ENCODE data around the gene BEST1. TPM values are rescaled to one million over a fixed set of nuclear protein-coding genes. Genes with fewer than 3 reads are reported as not detected.

The BEST1 gene
- polyA plus RNA-seq, 2 donors = 1.2 to 3.8 TPM

- peaks cover 0 to 3% of the 10 kb centered on the region in 2 donors for H3K27me3 ChIP-seq (ENCODE audit: control insufficient read depth in 1 of 2, insufficient read depth in 2 of 2, low read length in 2 of 2)
- H3K4me3 ChIP-seq (ENCODE audit: low read depth in 1 of 2, low read length in 2 of 2) = peak overlapping the region; percentile 12 to 27
- H3K27ac ChIP-seq (ENCODE audit: low read depth in 2 of 2, low read length in 1 of 2) = peak overlapping the region; percentile 8 to 66
- H3K9me3 ChIP-seq (ENCODE audit: control insufficient read depth in 2 of 2, insufficient read depth in 1 of 2, low read depth in 1 of 2, low read length in 1 of 2) = no peaks in the 10 kb centered on the region
- no peaks in the 10 kb centered on the region for H3K36me3 ChIP-seq (ENCODE audit: control insufficient read depth in 2 of 2, insufficient read depth in 2 of 2, low read length in 1 of 2)
- H3K4me1 ChIP-seq (ENCODE audit: control insufficient read depth in 2 of 2, insufficient read depth in 2 of 2, low read length in 1 of 2) = peaks cover 0 to 4% of the 10 kb centered on the region in 2 donors
- WGBS, 2 donors = 6 to 7% methylated on average over 55 to 56 of the region's 56 CpGs
Measured at GRCh38 chr11:61955422-61956135, 5.4 kb downstream of the BEST1 start.

DNA sequence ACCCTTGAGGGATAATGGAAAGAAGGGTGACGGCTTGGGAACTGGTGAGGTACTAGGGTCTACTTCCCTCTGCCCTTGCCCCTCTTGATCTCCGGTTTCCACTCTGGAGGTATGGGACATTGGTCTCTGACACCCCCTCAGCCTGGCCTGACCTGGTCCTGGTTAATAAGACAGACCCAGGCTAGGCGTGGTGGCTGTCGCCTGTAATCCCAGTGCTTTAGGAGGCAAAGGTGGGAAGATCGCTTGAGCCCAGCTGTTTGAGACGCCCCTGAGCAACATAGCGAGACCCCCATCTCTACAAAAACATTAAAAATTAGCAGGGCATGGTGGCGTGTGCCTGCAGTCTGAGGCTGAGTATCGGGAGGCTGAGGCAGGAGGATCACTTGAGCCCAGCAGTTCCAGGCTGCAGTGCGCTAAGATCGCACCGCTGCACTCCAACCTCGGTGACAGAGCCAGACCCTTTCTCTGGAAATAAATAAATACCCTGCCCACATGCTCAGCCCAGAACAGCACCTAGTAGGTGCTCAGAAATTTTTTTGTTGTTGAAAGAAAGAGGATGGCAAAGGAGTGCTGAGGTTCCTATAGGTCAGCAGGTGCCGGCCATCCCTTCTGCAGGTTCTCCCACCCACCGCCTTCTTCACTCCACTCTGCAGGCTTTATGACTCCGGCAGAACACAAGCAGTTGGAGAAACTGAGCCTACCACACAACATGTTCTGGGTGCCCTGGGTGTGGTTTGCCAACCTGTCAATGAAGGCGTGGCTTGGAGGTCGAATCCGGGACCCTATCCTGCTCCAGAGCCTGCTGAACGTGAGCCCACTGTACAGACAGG is 6.3 kb downstream of the BEST1 start:
- 90 to 93% methylated on average over 20 of the region's 20 CpGs for WGBS, 2 donors
- no peaks in the 10 kb centered on the region for H3K9me3 ChIP-seq (ENCODE audit: control insufficient read depth in 2 of 2, insufficient read depth in 1 of 2, low read depth in 1 of 2, low read length in 1 of 2)
- H3K4me3 ChIP-seq (ENCODE audit: low read depth in 1 of 2, low read length in 2 of 2) = no peak overlapping the region
- H3K36me3 ChIP-seq (ENCODE audit: control insufficient read depth in 2 of 2, insufficient read depth in 2 of 2, low read length in 1 of 2) = no peaks in the 10 kb centered on the region
- peaks cover 0 to 3% of the 10 kb centered on the region in 2 donors for H3K27me3 ChIP-seq (ENCODE audit: control insufficient read depth in 1 of 2, insufficient read depth in 2 of 2, low read length in 2 of 2)
- H3K27ac ChIP-seq (ENCODE audit: low read depth in 2 of 2, low read length in 1 of 2) = no peak overlapping the region
- peaks cover 0 to 4% of the 10 kb centered on the region in 2 donors for H3K4me1 ChIP-seq (ENCODE audit: control insufficient read depth in 2 of 2, insufficient read depth in 2 of 2, low read length in 1 of 2)

DNA sequence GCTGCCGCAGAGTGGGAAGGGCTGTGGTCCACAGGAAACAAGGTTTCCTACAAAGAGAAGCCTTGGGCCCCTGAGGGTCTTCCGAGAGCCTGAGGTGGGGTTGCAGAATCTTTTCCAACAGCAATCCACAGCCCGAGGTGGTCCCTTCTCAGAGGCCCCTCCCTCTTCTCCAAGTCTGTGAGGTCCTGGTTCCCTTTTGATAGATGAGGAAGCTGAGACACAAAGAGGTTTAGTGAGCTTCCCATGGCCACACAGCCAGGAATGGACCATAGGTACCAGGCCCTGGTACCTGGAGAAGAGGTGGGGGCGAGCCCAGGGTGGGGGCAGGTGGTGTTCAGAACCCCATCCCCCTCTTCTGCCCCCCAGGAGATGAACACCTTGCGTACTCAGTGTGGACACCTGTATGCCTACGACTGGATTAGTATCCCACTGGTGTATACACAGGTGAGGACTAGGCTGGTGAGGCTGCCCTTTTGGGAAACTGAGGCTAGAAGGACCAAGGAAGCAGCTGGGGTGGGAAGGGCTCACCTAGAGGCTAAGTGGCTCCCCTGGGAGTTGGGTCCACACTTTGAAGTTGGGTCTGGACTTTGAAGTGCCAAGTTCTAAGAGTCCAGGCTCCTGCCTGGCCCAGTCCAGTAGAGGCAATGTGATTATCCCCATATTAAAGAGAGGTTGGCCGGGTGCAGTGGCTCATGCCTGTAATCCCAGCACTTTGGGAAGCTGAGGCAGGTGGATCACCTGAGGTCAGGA is 7.0 kb downstream of the BEST1 start:
- Histone ChIP-seq H3K36me3 (ENCODE audit: control insufficient read depth in 2 of 2, insufficient read depth in 2 of 2, low read length in 1 of 2) (no peaks in the 10 kb centered on the region), H3K27ac (ENCODE audit: low read depth in 2 of 2, low read length in 1 of 2) (no peak overlapping the region), H3K27me3 (ENCODE audit: control insufficient read depth in 1 of 2, insufficient read depth in 2 of 2, low read length in 2 of 2) (peaks cover 0 to 3% of the 10 kb centered on the region in 2 donors), H3K4me3 (ENCODE audit: low read depth in 1 of 2, low read length in 2 of 2) (no peak overlapping the region), H3K4me1 (ENCODE audit: control insufficient read depth in 2 of 2, insufficient read depth in 2 of 2, low read length in 1 of 2) (peaks cover 5 to 7% of the 10 kb centered on the region in 2 donors), H3K9me3 (ENCODE audit: control insufficient read depth in 2 of 2, insufficient read depth in 1 of 2, low read depth in 1 of 2, low read length in 1 of 2) (no peaks in the 10 kb centered on the region)
- whole genome bisulfite sequencing, 2 donors = 91 to 94% methylated on average over 7 of the region's 7 CpGs

- Histone ChIP-seq H3K9me3 (ENCODE audit: control insufficient read depth in 2 of 2, insufficient read depth in 1 of 2, low read depth in 1 of 2, low read length in 1 of 2) (no peaks in the 10 kb centered on the region), H3K36me3 (ENCODE audit: control insufficient read depth in 2 of 2, insufficient read depth in 2 of 2, low read length in 1 of 2) (no peaks in the 10 kb centered on the region), H3K27ac (ENCODE audit: low read depth in 2 of 2, low read length in 1 of 2) (no peak overlapping the region), H3K4me3 (ENCODE audit: low read depth in 1 of 2, low read length in 2 of 2) (no peak overlapping the region), H3K27me3 (ENCODE audit: control insufficient read depth in 1 of 2, insufficient read depth in 2 of 2, low read length in 2 of 2) (peaks cover 0 to 3% of the 10 kb centered on the region in 2 donors), H3K4me1 (ENCODE audit: control insufficient read depth in 2 of 2, insufficient read depth in 2 of 2, low read length in 1 of 2) (peaks cover 6 to 8% of the 10 kb centered on the region in 2 donors)
- 62 to 81% methylated on average over 3 of the region's 3 CpGs for WGBS, 2 donors
Measured at GRCh38 chr11:61958590-61958989, 8.4 kb downstream of the BEST1 start.

DNA sequence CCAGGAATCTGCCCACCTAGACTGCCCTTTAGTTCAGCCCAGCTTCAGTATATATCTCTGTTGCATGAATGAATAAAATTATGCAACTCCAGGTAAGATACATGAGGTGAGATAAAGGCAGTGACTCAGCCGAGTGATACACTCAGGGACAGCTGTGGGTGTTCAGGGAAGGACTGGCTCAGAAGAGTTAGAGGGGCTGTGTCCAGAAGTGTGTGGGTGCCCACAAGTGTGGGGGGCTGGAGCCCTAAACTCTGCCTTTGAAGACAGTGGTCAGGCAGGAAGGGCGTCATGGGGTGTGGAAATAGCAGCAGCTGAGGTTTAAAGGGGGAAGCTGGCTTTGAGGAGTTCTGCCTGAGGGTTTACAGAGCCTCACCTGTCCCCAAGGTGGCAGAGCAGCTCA is 9.0 kb downstream of the BEST1 start:
- Histone ChIP-seq H3K27ac (ENCODE audit: low read depth in 2 of 2, low read length in 1 of 2) (no peak overlapping the region), H3K9me3 (ENCODE audit: control insufficient read depth in 2 of 2, insufficient read depth in 1 of 2, low read depth in 1 of 2, low read length in 1 of 2) (no peaks in the 10 kb centered on the region), H3K4me1 (ENCODE audit: control insufficient read depth in 2 of 2, insufficient read depth in 2 of 2, low read length in 1 of 2) (peaks cover 6 to 8% of the 10 kb centered on the region in 2 donors), H3K4me3 (ENCODE audit: low read depth in 1 of 2, low read length in 2 of 2) (no peak overlapping the region), H3K27me3 (ENCODE audit: control insufficient read depth in 1 of 2, insufficient read depth in 2 of 2, low read length in 2 of 2) (peaks cover 0 to 3% of the 10 kb centered on the region in 2 donors), H3K36me3 (ENCODE audit: control insufficient read depth in 2 of 2, insufficient read depth in 2 of 2, low read length in 1 of 2) (peaks cover 0 to 5% of the 10 kb centered on the region in 2 donors)
- WGBS, 2 donors = 26 to 37% methylated on average over 2 of the region's 2 CpGs

DNA sequence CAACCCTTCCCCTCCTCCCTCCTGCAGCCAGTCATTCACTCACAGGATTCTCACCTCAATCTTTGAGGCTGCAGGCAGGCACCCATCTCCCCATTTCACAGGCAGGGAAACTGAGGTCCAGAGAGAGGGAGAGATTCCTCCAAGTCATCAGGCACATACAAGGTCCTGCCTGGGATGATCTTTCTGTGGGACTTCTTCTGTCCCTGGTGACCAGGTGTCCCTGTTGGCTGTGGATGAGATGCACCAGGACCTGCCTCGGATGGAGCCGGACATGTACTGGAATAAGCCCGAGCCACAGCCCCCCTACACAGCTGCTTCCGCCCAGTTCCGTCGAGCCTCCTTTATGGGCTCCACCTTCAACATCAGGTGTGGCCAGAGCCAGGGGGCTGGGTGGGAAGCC is 9.5 kb downstream of the BEST1 start:
- Histone ChIP-seq H3K27me3 (ENCODE audit: control insufficient read depth in 1 of 2, insufficient read depth in 2 of 2, low read length in 2 of 2) (peaks cover 0 to 1% of the 10 kb centered on the region in 2 donors), H3K36me3 (ENCODE audit: control insufficient read depth in 2 of 2, insufficient read depth in 2 of 2, low read length in 1 of 2) (peaks cover 0 to 5% of the 10 kb centered on the region in 2 donors), H3K4me3 (ENCODE audit: low read depth in 1 of 2, low read length in 2 of 2) (no peak overlapping the region), H3K27ac (ENCODE audit: low read depth in 2 of 2, low read length in 1 of 2) (no peak overlapping the region), H3K9me3 (ENCODE audit: control insufficient read depth in 2 of 2, insufficient read depth in 1 of 2, low read depth in 1 of 2, low read length in 1 of 2) (no peaks in the 10 kb centered on the region), H3K4me1 (ENCODE audit: control insufficient read depth in 2 of 2, insufficient read depth in 2 of 2, low read length in 1 of 2) (peaks cover 6 to 8% of the 10 kb centered on the region in 2 donors)
- 88 to 89% methylated on average over 6 of the region's 6 CpGs for WGBS, 2 donors

DNA sequence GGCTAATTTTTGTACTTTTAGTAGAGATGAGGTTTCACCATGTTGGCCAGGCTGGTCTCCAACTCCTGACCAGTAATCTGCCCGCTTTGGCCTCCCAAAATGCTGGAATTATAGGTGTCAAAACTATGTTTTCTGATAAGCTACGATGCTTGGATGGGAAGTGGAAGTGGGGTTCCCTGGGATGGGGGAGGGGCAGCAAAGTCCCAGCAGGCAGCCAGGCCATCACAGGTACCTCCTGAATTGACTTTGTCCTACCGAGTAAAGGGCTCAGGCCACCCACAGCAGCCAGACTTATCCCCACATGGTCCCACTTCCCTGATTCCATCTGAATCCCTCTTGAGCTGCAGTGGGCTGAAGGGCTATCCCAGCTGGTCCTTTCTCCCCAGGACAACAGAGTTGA is 10.4 kb downstream of the BEST1 start:
- peaks cover 0 to 7% of the 10 kb centered on the region in 2 donors for H3K36me3 ChIP-seq (ENCODE audit: control insufficient read depth in 2 of 2, insufficient read depth in 2 of 2, low read length in 1 of 2)
- no peak overlapping the region for H3K4me3 ChIP-seq (ENCODE audit: low read depth in 1 of 2, low read length in 2 of 2)
- no peak overlapping the region for H3K27ac ChIP-seq (ENCODE audit: low read depth in 2 of 2, low read length in 1 of 2)
- peaks cover 6 to 8% of the 10 kb centered on the region in 2 donors for H3K4me1 ChIP-seq (ENCODE audit: control insufficient read depth in 2 of 2, insufficient read depth in 2 of 2, low read length in 1 of 2)
- WGBS, 2 donors = 83 to 87% methylated on average over 3 of the region's 3 CpGs
- no peaks in the 10 kb centered on the region for H3K27me3 ChIP-seq (ENCODE audit: control insufficient read depth in 1 of 2, insufficient read depth in 2 of 2, low read length in 2 of 2)
- H3K9me3 ChIP-seq (ENCODE audit: control insufficient read depth in 2 of 2, insufficient read depth in 1 of 2, low read depth in 1 of 2, low read length in 1 of 2) = no peaks in the 10 kb centered on the region

DNA sequence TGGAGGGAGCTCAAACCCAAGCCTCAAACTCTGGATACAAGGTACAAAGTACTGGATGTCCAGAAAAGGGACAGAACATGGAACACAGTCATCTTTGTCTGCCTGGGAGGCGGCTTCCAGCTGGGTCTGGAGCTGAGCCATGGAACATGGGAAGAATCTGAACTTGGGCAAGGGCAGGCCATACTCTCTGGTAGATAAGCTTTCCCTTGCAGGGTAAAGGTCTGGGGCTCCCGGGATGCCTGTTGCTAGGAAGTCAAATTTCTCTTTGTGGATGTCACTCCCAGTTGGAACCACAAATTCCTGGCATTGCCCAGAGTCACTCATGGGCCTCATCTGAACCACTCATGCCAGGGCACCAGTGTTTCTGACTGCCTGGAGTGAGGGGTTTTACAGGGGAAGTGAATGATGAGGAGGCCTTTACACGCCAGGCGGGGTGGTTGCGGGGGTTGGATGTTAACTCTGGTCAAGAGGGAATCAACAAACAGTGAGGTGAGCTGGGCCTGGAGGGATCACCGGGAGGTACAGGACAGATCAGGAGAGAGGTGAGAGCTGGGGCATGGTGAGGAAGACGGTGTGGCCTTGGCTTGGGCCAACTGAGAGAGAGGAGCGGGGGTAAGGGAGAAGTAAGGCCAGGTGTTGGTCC is 11.5 kb downstream of the BEST1 start:
- Histone ChIP-seq H3K36me3 (ENCODE audit: control insufficient read depth in 2 of 2, insufficient read depth in 2 of 2, low read length in 1 of 2) (peaks cover 0 to 7% of the 10 kb centered on the region in 2 donors), H3K4me1 (ENCODE audit: control insufficient read depth in 2 of 2, insufficient read depth in 2 of 2, low read length in 1 of 2) (peaks cover 4 to 6% of the 10 kb centered on the region in 2 donors), H3K27me3 (ENCODE audit: control insufficient read depth in 1 of 2, insufficient read depth in 2 of 2, low read length in 2 of 2) (no peaks in the 10 kb centered on the region), H3K9me3 (ENCODE audit: control insufficient read depth in 2 of 2, insufficient read depth in 1 of 2, low read depth in 1 of 2, low read length in 1 of 2) (no peaks in the 10 kb centered on the region), H3K27ac (ENCODE audit: low read depth in 2 of 2, low read length in 1 of 2) (peak overlapping the region; percentile 35 to 66), H3K4me3 (ENCODE audit: low read depth in 1 of 2, low read length in 2 of 2) (no peak overlapping the region)
- WGBS, 2 donors = 75 to 90% methylated on average over 8 of the region's 8 CpGs
